Panc1 (cell line): ENCODE results near the gene FOXP2.

ENCODE experiments used
- CTCF ChIP-seq: fragments of 450-650 bp; IDR thresholded peaks from 2 replicates; pipeline ENCODE4 v1.5.1; 2017; ENCODE audit warnings: mild to moderate bottlenecking
- REST ChIP-seq, 2 experiments: IDR thresholded peaks; 2 replicates each; pipeline ENCODE4 v1.6.1; 2011 to 2012; ENCODE audit warnings: low read depth in 2 of 2, control low read depth in 1 of 2, low read length in 1 of 2, mild to moderate bottlenecking in 1 of 2, moderate library complexity in 1 of 2; ENCODE audit not compliant: insufficient read depth in 1 of 2

GRCh38 chr7:114647518-114647917 lies 232.9 kb downstream of the FOXP2 start:
- TF ChIP-seq CTCF (no peak), REST (IDR thresholded peaks at IDR 0.05; ENCODE audit: insufficient read depth in 1 of 2, low read depth in 2 of 2, low read length in 1 of 2) (no peak)
